ENCODE measurements around the gene ZNF488.

ZNF488 gene

GRCh38 chr10:47379445-47379785 lies 4.7 kb downstream of the ZNF488 start:
- H3K9me3 ChIP-seq (ENCODE audit: low read length) = no peaks in the 10 kb centered on the region
- H3K9ac ChIP-seq (ENCODE audit: low read length) = no peak overlapping the region
- H3K4me1 ChIP-seq (ENCODE audit: insufficient read depth, low read length) = peaks cover 6% of the 10 kb centered on the region
- H3K36me3 ChIP-seq (ENCODE audit: insufficient read depth, low read length) = no peaks in the 10 kb centered on the region
- H3K27me3 ChIP-seq (ENCODE audit: control insufficient read depth in 1 of 2, insufficient read depth in 2 of 2, low read length in 2 of 2) = no peaks in the 10 kb centered on the region
- H3K27ac ChIP-seq (ENCODE audit: low read depth, low read length) = no peak overlapping the region
- no peak overlapping the region for H3K4me3 ChIP-seq (ENCODE audit: low read depth in 1 of 2, low read length in 2 of 2)

GRCh38 chr10:47378606-47379444 lies 5.3 kb downstream of the ZNF488 start:
- H3K9me3 ChIP-seq (ENCODE audit: low read length) = no peaks in the 10 kb centered on the region
- no peak overlapping the region for H3K9ac ChIP-seq (ENCODE audit: low read length)
- peaks cover 6% of the 10 kb centered on the region for H3K4me1 ChIP-seq (ENCODE audit: insufficient read depth, low read length)
- no peaks in the 10 kb centered on the region for H3K27me3 ChIP-seq (ENCODE audit: control insufficient read depth in 1 of 2, insufficient read depth in 2 of 2, low read length in 2 of 2)
- no peak overlapping the region for H3K4me3 ChIP-seq (ENCODE audit: low read depth in 1 of 2, low read length in 2 of 2)
- H3K27ac ChIP-seq (ENCODE audit: low read depth, low read length) = no peak overlapping the region
- H3K36me3 ChIP-seq (ENCODE audit: insufficient read depth, low read length) = no peaks in the 10 kb centered on the region

- no peak overlapping the region for H3K27ac ChIP-seq (ENCODE audit: low read depth, low read length)
- no peak overlapping the region for H3K9ac ChIP-seq (ENCODE audit: low read length)
- no peak overlapping the region for H3K4me3 ChIP-seq (ENCODE audit: low read depth in 1 of 2, low read length in 2 of 2)
- H3K36me3 ChIP-seq (ENCODE audit: insufficient read depth, low read length) = no peaks in the 10 kb centered on the region
- no peaks in the 10 kb centered on the region for H3K27me3 ChIP-seq (ENCODE audit: control insufficient read depth in 1 of 2, insufficient read depth in 2 of 2, low read length in 2 of 2)
- no peaks in the 10 kb centered on the region for H3K9me3 ChIP-seq (ENCODE audit: low read length)
- peaks cover 6% of the 10 kb centered on the region for H3K4me1 ChIP-seq (ENCODE audit: insufficient read depth, low read length)
Measured at GRCh38 chr10:47378183-47378510, 5.9 kb downstream of the ZNF488 start.

GRCh38 chr10:47376522-47377220 lies 7.4 kb downstream of the ZNF488 start:
- no peak overlapping the region for H3K4me3 ChIP-seq (ENCODE audit: low read depth in 1 of 2, low read length in 2 of 2)
- no peaks in the 10 kb centered on the region for H3K36me3 ChIP-seq (ENCODE audit: insufficient read depth, low read length)
- H3K9me3 ChIP-seq (ENCODE audit: low read length) = no peaks in the 10 kb centered on the region
- no peak overlapping the region for H3K9ac ChIP-seq (ENCODE audit: low read length)
- H3K27ac ChIP-seq (ENCODE audit: low read depth, low read length) = no peak overlapping the region
- peaks cover 6% of the 10 kb centered on the region for H3K4me1 ChIP-seq (ENCODE audit: insufficient read depth, low read length)
- H3K27me3 ChIP-seq (ENCODE audit: control insufficient read depth in 1 of 2, insufficient read depth in 2 of 2, low read length in 2 of 2) = no peaks in the 10 kb centered on the region

GRCh38 chr10:47374611-47375536 lies 9.2 kb downstream of the ZNF488 start:
- Histone ChIP-seq H3K9me3 (ENCODE audit: low read length) (no peaks in the 10 kb centered on the region), H3K27me3 (ENCODE audit: control insufficient read depth in 1 of 2, insufficient read depth in 2 of 2, low read length in 2 of 2) (no peaks in the 10 kb centered on the region), H3K36me3 (ENCODE audit: insufficient read depth, low read length) (no peaks in the 10 kb centered on the region), H3K4me3 (ENCODE audit: low read depth in 1 of 2, low read length in 2 of 2) (no peak overlapping the region), H3K9ac (ENCODE audit: low read length) (no peak overlapping the region), H3K4me1 (ENCODE audit: insufficient read depth, low read length) (peaks cover 6% of the 10 kb centered on the region), H3K27ac (ENCODE audit: low read depth, low read length) (no peak overlapping the region)

- H3K36me3 ChIP-seq (ENCODE audit: insufficient read depth, low read length) = no peaks in the 10 kb centered on the region
- no peaks in the 10 kb centered on the region for H3K9me3 ChIP-seq (ENCODE audit: low read length)
- H3K4me3 ChIP-seq (ENCODE audit: low read depth in 1 of 2, low read length in 2 of 2) = no peak overlapping the region
- no peak overlapping the region for H3K27ac ChIP-seq (ENCODE audit: low read depth, low read length)
- H3K4me1 ChIP-seq (ENCODE audit: insufficient read depth, low read length) = peaks cover 6% of the 10 kb centered on the region
- H3K9ac ChIP-seq (ENCODE audit: low read length) = no peak overlapping the region
- H3K27me3 ChIP-seq (ENCODE audit: control insufficient read depth in 1 of 2, insufficient read depth in 2 of 2, low read length in 2 of 2) = no peaks in the 10 kb centered on the region
Measured at GRCh38 chr10:47372726-47373125, 11.4 kb downstream of the ZNF488 start.

- Histone ChIP-seq H3K4me1 (ENCODE audit: insufficient read depth, low read length) (peaks cover 6% of the 10 kb centered on the region), H3K4me3 (ENCODE audit: low read depth in 1 of 2, low read length in 2 of 2) (no peak overlapping the region), H3K27me3 (ENCODE audit: control insufficient read depth in 1 of 2, insufficient read depth in 2 of 2, low read length in 2 of 2) (no peaks in the 10 kb centered on the region), H3K36me3 (ENCODE audit: insufficient read depth, low read length) (no peaks in the 10 kb centered on the region), H3K9ac (ENCODE audit: low read length) (no peak overlapping the region), H3K9me3 (ENCODE audit: low read length) (no peaks in the 10 kb centered on the region), H3K27ac (ENCODE audit: low read depth, low read length) (no peak overlapping the region)
Measured at GRCh38 chr10:47371629-47372485, 12.2 kb downstream of the ZNF488 start.

- Histone ChIP-seq H3K4me3 (ENCODE audit: low read depth in 1 of 2, low read length in 2 of 2) (no peak overlapping the region), H3K27me3 (ENCODE audit: control insufficient read depth in 1 of 2, insufficient read depth in 2 of 2, low read length in 2 of 2) (no peaks in the 10 kb centered on the region), H3K27ac (ENCODE audit: low read depth, low read length) (no peak overlapping the region), H3K4me1 (ENCODE audit: insufficient read depth, low read length) (peaks cover 6% of the 10 kb centered on the region), H3K36me3 (ENCODE audit: insufficient read depth, low read length) (no peaks in the 10 kb centered on the region), H3K9me3 (ENCODE audit: low read length) (no peaks in the 10 kb centered on the region), H3K9ac (ENCODE audit: low read length) (no peak overlapping the region)
Measured at GRCh38 chr10:47370878-47371277, 13.2 kb downstream of the ZNF488 start.

- Histone ChIP-seq H3K36me3 (ENCODE audit: insufficient read depth, low read length) (no peaks in the 10 kb centered on the region), H3K9ac (ENCODE audit: low read length) (no peak overlapping the region), H3K27me3 (ENCODE audit: control insufficient read depth in 1 of 2, insufficient read depth in 2 of 2, low read length in 2 of 2) (no peaks in the 10 kb centered on the region), H3K27ac (ENCODE audit: low read depth, low read length) (no peak overlapping the region), H3K9me3 (ENCODE audit: low read length) (no peaks in the 10 kb centered on the region), H3K4me3 (ENCODE audit: low read depth in 1 of 2, low read length in 2 of 2) (no peak overlapping the region), H3K4me1 (ENCODE audit: insufficient read depth, low read length) (peaks cover 6% of the 10 kb centered on the region)
Measured at GRCh38 chr10:47370015-47370767, 13.9 kb downstream of the ZNF488 start.

- Histone ChIP-seq H3K36me3 (ENCODE audit: insufficient read depth, low read length) (no peaks in the 10 kb centered on the region), H3K27ac (ENCODE audit: low read depth, low read length) (no peak overlapping the region), H3K9ac (ENCODE audit: low read length) (no peak overlapping the region), H3K9me3 (ENCODE audit: low read length) (no peaks in the 10 kb centered on the region), H3K27me3 (ENCODE audit: control insufficient read depth in 1 of 2, insufficient read depth in 2 of 2, low read length in 2 of 2) (no peaks in the 10 kb centered on the region), H3K4me1 (ENCODE audit: insufficient read depth, low read length) (no peaks in the 10 kb centered on the region), H3K4me3 (ENCODE audit: low read depth in 1 of 2, low read length in 2 of 2) (no peak overlapping the region)
Measured at GRCh38 chr10:47369251-47369894, 14.7 kb downstream of the ZNF488 start.
